HG03521 (cell line): ENCODE results near the gene SPATA6.
"Not testable (repeated sequence)": the region's sequence is repeated elsewhere in the genome, so short reads cannot be mapped to it uniquely, and the experiment has no call there.

ENCODE experiments used
- ATAC-seq: cut with Tn5 transposase; IDR thresholded peaks from one replicate; pipeline ENCODE4 v1.9.1; 2021; ENCODE audit warnings: mild to moderate bottlenecking, moderate library complexity; ENCODE audit not compliant: unreplicated experiment

The SPATA6 gene

GRCh38 chr1:48371598-48371997 is 100.4 kb downstream of the SPATA6 start:
- no peak for ATAC-seq

- ATAC-seq: no peak
Observed at GRCh38 chr1:48362901-48363300, 109.1 kb downstream of the SPATA6 start.

GRCh38 chr1:48356901-48357300 is 115.1 kb downstream of the SPATA6 start:
- no peak for ATAC-seq

GRCh38 chr1:48344373-48344772 is 127.6 kb downstream of the SPATA6 start:
- no peak for ATAC-seq

- no peak for ATAC-seq
Observed at GRCh38 chr1:48341221-48341620, 130.8 kb downstream of the SPATA6 start.

- no peak for ATAC-seq
Observed at GRCh38 chr1:48338257-48338656, 133.7 kb downstream of the SPATA6 start.

GRCh38 chr1:48333316-48333715 is 138.7 kb downstream of the SPATA6 start:
- no peak for ATAC-seq

- ATAC-seq: no peak
Observed at GRCh38 chr1:48332115-48332514, 139.9 kb downstream of the SPATA6 start.

- no peak for ATAC-seq
Observed at GRCh38 chr1:48329905-48330304, 142.1 kb downstream of the SPATA6 start.

GRCh38 chr1:48329486-48329885 is 142.5 kb downstream of the SPATA6 start:
- ATAC-seq: no peak

- ATAC-seq: not testable (repeated sequence)
Observed at GRCh38 chr1:48311829-48312228, 160.2 kb downstream of the SPATA6 start.

GRCh38 chr1:48309564-48310082 is 162.4 kb downstream of the SPATA6 start:
- no peak for ATAC-seq

GRCh38 chr1:48302652-48303051 is 169.4 kb downstream of the SPATA6 start:
- ATAC-seq: no peak

- ATAC-seq: no peak
Observed at GRCh38 chr1:48294656-48295055, 177.3 kb downstream of the SPATA6 start.

- ATAC-seq: not testable (repeated sequence)
Observed at GRCh38 chr1:48294094-48294493, 177.9 kb downstream of the SPATA6 start.

- no peak for ATAC-seq
Observed at GRCh38 chr1:48292706-48293105, 179.3 kb downstream of the SPATA6 start.

- no peak for ATAC-seq
Observed at GRCh38 chr1:48291421-48291820, 180.6 kb downstream of the SPATA6 start.

GRCh38 chr1:48285525-48285924 is 186.5 kb downstream of the SPATA6 start:
- ATAC-seq: no peak

GRCh38 chr1:48284696-48285420 is 187.1 kb downstream of the SPATA6 start:
- not testable (repeated sequence) for ATAC-seq

GRCh38 chr1:48282329-48282728 is 189.7 kb downstream of the SPATA6 start:
- ATAC-seq: not testable (repeated sequence)

- ATAC-seq: not testable (repeated sequence)
Observed at GRCh38 chr1:48277437-48277836, 194.6 kb downstream of the SPATA6 start.

- ATAC-seq: no peak
Observed at GRCh38 chr1:48266576-48266975, 205.4 kb downstream of the SPATA6 start.

- no peak for ATAC-seq
Observed at GRCh38 chr1:48263041-48263440, 209.0 kb downstream of the SPATA6 start.
